K562 (cell line): Measurements from ENCODE around the gene RALB. TPM values are rescaled to one million over a fixed set of nuclear protein-coding genes. Genes with fewer than 3 reads are reported as not detected.
A peak's percentile ranks its signal among the peaks of the same experiment; 100 is the strongest.

Source experiments
- CBFB ChIP-seq: sonication (generic); formaldehyde crosslinking; IDR thresholded peaks from 2 replicates; pipeline ENCODE4 v1.4.0; 2020; ENCODE audit warnings: mild to moderate bottlenecking, missing genetic modification reagents
- CHD4 ChIP-seq: fragments of 200-600 bp; sonication (generic); IDR thresholded peaks from 3 replicates; pipeline ENCODE4 v1.6.1; 2012; ENCODE audit warnings: low read depth, mild to moderate bottlenecking, mixed read lengths, low read length, inconsistent platforms; ENCODE audit not compliant: insufficient read depth, insufficient replicate concordance, poor library complexity, severe bottlenecking
- CREB1 ChIP-seq, 2 experiments: sonication (generic) in 1 of 2; formaldehyde crosslinking in 1 of 2; IDR thresholded peaks; 2 replicates each; pipeline versions ENCODE4 v1.6.1 to v1.8.0; 2012 to 2022; ENCODE audit warnings: inconsistent platforms in 1 of 2, mild to moderate bottlenecking in 1 of 2, missing genetic modification reagents in 1 of 2, moderate library complexity in 1 of 2
- EZH2 ChIP-seq: IDR thresholded peaks from 2 replicates; pipeline ENCODE4 v1.6.1; 2012; ENCODE audit warnings: low read depth, mild to moderate bottlenecking, inconsistent platforms, low read length, borderline replicate concordance
- FOSL1 ChIP-seq: fragments of 200-800 bp; sonication (Bioruptor generic); conservative IDR thresholded peaks from 2 replicates; pipeline ENCODE4 v1.6.1; 2016; ENCODE audit warnings: missing genetic modification characterization, missing compliant biosample characterization
- HDAC1 ChIP-seq, 2 experiments: fragments of 450-650 bp; IDR thresholded peaks; 2 replicates each; pipeline ENCODE4 v1.6.1; 2016 to 2017; ENCODE audit warnings: inconsistent platforms in 1 of 2, mild to moderate bottlenecking in 1 of 2, moderate library complexity in 1 of 2
- HDAC6 ChIP-seq: IDR thresholded peaks from 2 replicates; pipeline ENCODE4 v1.6.1; 2012; ENCODE audit warnings: low read depth, mild to moderate bottlenecking, control low read depth, inconsistent platforms, low read length, moderate library complexity
- JUND ChIP-seq, 2 experiments: IDR thresholded peaks; 2 replicates in 1 of 2; 3 replicates in 1 of 2; pipeline ENCODE4 v1.6.1; 2011; ENCODE audit warnings: borderline replicate concordance in 2 of 2, low read depth in 2 of 2, low read length in 2 of 2, improper control_type of control experiment in 1 of 2, missing biosample characterization in 1 of 2, missing genetic modification characterization in 1 of 2, missing genetic modification reagents in 1 of 2
- MGA ChIP-seq: fragments of 450-650 bp; IDR thresholded peaks from 2 replicates; pipeline ENCODE4 v1.6.1; 2016; ENCODE audit warnings: mild to moderate bottlenecking, moderate library complexity
- RBM17 ChIP-seq: fragments of 200-400 bp; formaldehyde crosslinking; IDR thresholded peaks from 2 replicates; pipeline ENCODE4 v1.6.1; 2017; ENCODE audit warnings: low read depth, mild to moderate bottlenecking, low read length, borderline replicate concordance
- RCOR1 ChIP-seq, 2 experiments: IDR thresholded peaks; 2 replicates each; pipeline ENCODE4 v1.6.1; 2012; ENCODE audit warnings: low read depth in 2 of 2, low read length in 2 of 2, borderline replicate concordance in 1 of 2, improper control_type of control experiment in 1 of 2
- RNF2 ChIP-seq: sonication (generic); IDR thresholded peaks from 2 replicates; pipeline ENCODE4 v1.6.1; 2016
- TRIM24 ChIP-seq, 2 experiments: fragments of 450-650 bp; IDR thresholded peaks; 2 replicates each; pipeline ENCODE4 v1.6.1; 2016
- ZNF24 ChIP-seq: fragments of 450-650 bp; IDR thresholded peaks from 2 replicates; pipeline ENCODE4 v1.6.1; 2016
- ZNF717 ChIP-seq: fragments of 250-450 bp; sonication (Bioruptor Pico); IDR thresholded peaks from 2 replicates; pipeline ENCODE4 v1.5.0; 2021
- polyA plus RNA-seq, 8 experiments: library from polyadenylated mRNA; depleted of rRNA in 4 of 8; stranded (reverse) in 5 of 8; unstranded in 3 of 8; fragments of >200 nt; fragmentation: Nextera tagmentation in 2 of 8; fragmentation: Illumina TruSeq in 1 of 8; extraction: Ambion mirVana in 2 of 8; extraction: Trizol in 1 of 8; gene quantifications; 2 replicates each; pipeline versions ENCODE4 v1.2.1 to v1.2.3, GENCODE V29; 2011 to 2014; ENCODE audit warnings: inconsistent platforms in 1 of 8, missing spikeins in 1 of 8
- total RNA-seq, 7 experiments: library from RNA; depleted of rRNA in 6 of 7; stranded (reverse); fragments of >200 nt in 6 of 7; fragmentation: Illumina TruSeq in 2 of 7; extraction: Trizol in 2 of 7; gene quantifications; 2 replicates each; pipeline versions ENCODE4 v1.2.1 to v1.2.3, GENCODE V29; 2011 to 2021; ENCODE audit warnings: low replicate concordance in 1 of 7

Gene RALB
- total and polyA plus RNA-seq, 9 of the 15 experiments (the other 6 are each of a cell fraction or from before 2014, with no cell fraction given), result 14.8 to 65.6 (median 38.4) TPM

- peak; percentile 45 for TF ChIP-seq MGA
- TF ChIP-seq HDAC6, result no peak
- TF ChIP-seq RBM17, result no peak
- TF ChIP-seq CREB1 (IDR thresholded peaks at IDR 0.05), result no peak
- TF ChIP-seq CREB1 (CRISPR knock-in tag; IDR thresholded peaks at IDR 0.05), result peak; percentile 64; the same call in 1 of the 2 replicates
- TF ChIP-seq ZNF24, result no peak
- no peak for TF ChIP-seq CHD4
- peak; percentile 90 for TF ChIP-seq JUND (IDR thresholded peaks at IDR 0.05; ENCODE audit: borderline replicate concordance, low read depth, low read length)
- TF ChIP-seq JUND (tag; IDR thresholded peaks at IDR 0.05; ENCODE audit: borderline replicate concordance, low read depth, low read length), result peak; percentile 83; the same call in 1 of the 3 replicates
- peak in 1 of 2 experiments; percentile 31; a peak in 1 of 4 replicates for TF ChIP-seq RCOR1 (IDR thresholded peaks at IDR 0.05; ENCODE audit: borderline replicate concordance in 1 of 2, low read depth in 2 of 2, low read length in 2 of 2)
- TF ChIP-seq FOSL1 (tag), result peak; percentile 85
- TF ChIP-seq TRIM24 (IDR thresholded peaks at IDR 0.05), result peak; percentile 20 to 23; a peak in 1 of 4 replicates
- peak in 1 of 2 experiments; percentile 83; a peak in 2 of 4 replicates for TF ChIP-seq HDAC1 (IDR thresholded peaks at IDR 0.05)
- no peak for TF ChIP-seq EZH2
- TF ChIP-seq RNF2, result 0 out of 2 replicates have a peak, but pooled peaks have one; percentile 35
- no peak for TF ChIP-seq ZNF717
- no peak for TF ChIP-seq CBFB (CRISPR knock-in tag)
Measured at GRCh38 chr2:120262761-120263428, 10.2 kb downstream of the RALB start (continued).
